Spleen (tissue), 11 donors: ENCODE measurements around the gene SMIM3. TPM values are rescaled to one million over a fixed set of nuclear protein-coding genes. Genes with fewer than 3 reads are reported as not detected.

ENCODE experiments used
- DNase-seq: peaks from one replicate; pipeline ENCODE4 v3.0.0-alpha.2; 2020
- H3K27ac ChIP-seq, 8 donors: fragments of 200-600 bp; sonication (generic) in 7 of 8; 1 replicate in 4 of 8; 2 replicates in 4 of 8; pipeline versions ENCODE4 v1.5.0 to v1.8.0; 2016 to 2021; ENCODE audit warnings: inconsistent platforms in 4 of 8, mild to moderate bottlenecking in 4 of 8, moderate library complexity in 1 of 8
- H3K27me3 ChIP-seq, 7 donors: fragments of 200-600 bp; sonication (generic) in 6 of 7; replicated peaks in 1 of 7; 1 replicate in 4 of 7; 2 replicates in 3 of 7; pipeline versions ENCODE4 v1.5.0 to v1.8.0; 2016 to 2021; ENCODE audit warnings: inconsistent platforms in 3 of 7, mild to moderate bottlenecking in 1 of 7
- H3K36me3 ChIP-seq, 6 donors: fragments of 200-600 bp; sonication (generic) in 5 of 6; 1 replicate in 4 of 6; 2 replicates in 2 of 6; pipeline versions ENCODE4 v1.5.0 to v1.8.0; 2016 to 2021; ENCODE audit warnings: inconsistent platforms in 2 of 6
- H3K4me1 ChIP-seq, 6 donors: fragments of 200-600 bp; sonication (generic) in 5 of 6; 1 replicate in 3 of 6; 2 replicates in 3 of 6; pipeline versions ENCODE4 v1.5.0 to v1.8.0; 2016 to 2021; ENCODE audit warnings: inconsistent platforms in 3 of 6
- H3K4me3 ChIP-seq, 8 donors: fragments of 200-600 bp; sonication (generic) in 7 of 8; 1 replicate in 4 of 8; 2 replicates in 4 of 8; pipeline versions ENCODE4 v1.5.0 to v1.8.0; 2016 to 2021; ENCODE audit warnings: inconsistent platforms in 4 of 8, mild to moderate bottlenecking in 4 of 8, moderate library complexity in 2 of 8
- H3K9me3 ChIP-seq, 8 donors: fragments of 200-600 bp; sonication (generic) in 7 of 8; 1 replicate in 4 of 8; 2 replicates in 4 of 8; pipeline versions ENCODE4 v1.5.0 to v1.8.0; 2016 to 2021; ENCODE audit warnings: inconsistent platforms in 4 of 8
- CTCF ChIP-seq, 11 experiments: fragments of 200-600 bp in 7 of 11; fragments of 450-650 bp in 4 of 11; sonication (generic) in 4 of 11; IDR thresholded peaks in 8 of 11; conservative IDR thresholded peaks in 3 of 11; 1 replicate in 7 of 11; 2 replicates in 4 of 11; pipeline versions ENCODE4 v1.4.0 to v1.8.0; 2016 to 2021; ENCODE audit warnings: antibody characterized with exemption in 11 of 11, inconsistent platforms in 4 of 11, mild to moderate bottlenecking in 1 of 11
- POLR2A ChIP-seq, 3 donors: fragments of 450-650 bp; IDR thresholded peaks; one replicate each; pipeline ENCODE4 v1.5.1; 2017; ENCODE audit warnings: antibody characterized with exemption in 3 of 3, mild to moderate bottlenecking in 1 of 3
- POLR2AphosphoS5 ChIP-seq, 3 donors: sonication (generic); formaldehyde crosslinking; IDR thresholded peaks; one replicate each; pipeline ENCODE4 v1.5.1; 2017; ENCODE audit warnings: antibody characterized with exemption in 3 of 3
- WGBS, 5 donors: extraction: QIAGEN DNeasy Blood & Tissue Kit in 3 of 5; methylation state at CpG; one replicate each; pipeline versions ENCODE4 v1.1.5 to v1.1.7; 2013 to 2018; 5-methylcytosine and 5-hydroxymethylcytosine counted together
- intact Hi-C: fragments of 100-400 bp; cut with DNase I; formaldehyde crosslinking; loops from one replicate; pipeline ENCODE4 v1.15.0; 2023; ENCODE audit warnings: low total_unique reads
- polyA plus RNA-seq, 3 donors: library from polyadenylated mRNA; stranded (reverse); fragments of 200-250 nt; gene quantifications; one replicate each; pipeline ENCODE4 v1.2.1, GENCODE V29; 2013
- total RNA-seq, 7 donors: library from RNA; depleted of rRNA in 3 of 7; stranded (reverse); fragments of >200 nt in 3 of 7; fragmentation: NEBNext Ultra II Directional in 4 of 7; extraction: Animal tissue kit (Norgen Biotek cat#: 25700) in 4 of 7; gene quantifications; one replicate each; pipeline versions ENCODE4 v1.1.0 to v1.2.1, GENCODE V29; 2016 to 2021
- donor health status: healthy with polysubstance abuse.
- donor health status: DM: no; HTN: no; CAD: no; lungs with moderate emphysema.
- donor health status: DM: no; HTN: no; CAD: no.
- donor health status: Bipolar disorder and iron deficiency.
- donor health status: healthy.
- donor health status: DM: no; HTN: no; CAD: no.
- donor health status: DM: yes; HTN: yes; CAD: no.

Gene SMIM3
- total and polyA plus RNA-seq, 10 donors, result 8.8 to 59.7 (median 24.5) TPM

GRCh38 chr5:150762211-150762610 lies 16.3 kb upstream of the SMIM3 start:
- H3K27ac ChIP-seq, result peak overlapping the region in 6 of 8 donors; percentile 72 to 90 (median 80)
- no peak for TF ChIP-seq CTCF (IDR thresholded peaks at IDR 0.05 in 8 of 11, conservative IDR thresholded peaks at IDR 0.05 in 3 of 11)
- TF ChIP-seq POLR2A (IDR thresholded peaks at IDR 0.05), result no peak
- TF ChIP-seq POLR2AphosphoS5 (IDR thresholded peaks at IDR 0.05), result no peak
- peaks cover 0 to 4% (median 0%) of the 10 kb centered on the region in 8 donors for H3K9me3 ChIP-seq
- H3K4me1 ChIP-seq, result peaks cover 7 to 71% (median 16%) of the 10 kb centered on the region in 6 donors
- H3K27me3 ChIP-seq, result no peaks in the 10 kb centered on the region
- H3K36me3 ChIP-seq, result no peaks in the 10 kb centered on the region
- no peak for DNase-seq
- intact Hi-C loops, result no loop called here
- H3K4me3 ChIP-seq, result peak overlapping the region in 1 of 8 donors; percentile 26
- 57 to 82% (median 77%) methylated on average over 5 of the region's 5 CpGs for WGBS, 5 donors

GRCh38 chr5:150763023-150763769 lies 15.4 kb upstream of the SMIM3 start:
- TF ChIP-seq POLR2AphosphoS5 (IDR thresholded peaks at IDR 0.05), result peak in 1 of 3 donors; percentile 71
- TF ChIP-seq CTCF (IDR thresholded peaks at IDR 0.05 in 8 of 11, conservative IDR thresholded peaks at IDR 0.05 in 3 of 11), result no peak
- Histone ChIP-seq H3K27ac (peak overlapping the region in 7 of 8 donors; percentile 63 to 90 (median 79)), H3K36me3 (no peaks in the 10 kb centered on the region), H3K4me1 (peaks cover 0 to 61% (median 7%) of the 10 kb centered on the region in 6 donors), H3K27me3 (no peaks in the 10 kb centered on the region), H3K4me3 (peak overlapping the region in 1 of 8 donors; percentile 26), H3K9me3 (peaks cover 0 to 4% (median 0%) of the 10 kb centered on the region in 8 donors)
- DNase-seq, result no peak
- WGBS, 5 donors, result 25 to 38% (median 37%) methylated on average over 7 of the region's 7 CpGs
- intact Hi-C loops, result no loop called here

- H3K36me3 ChIP-seq, result no peaks in the 10 kb centered on the region
- H3K4me3 ChIP-seq, result no peak overlapping the region
- WGBS, 5 donors, result 22 to 43% (median 39%) methylated on average over 2 of the region's 2 CpGs
- TF ChIP-seq POLR2AphosphoS5 (IDR thresholded peaks at IDR 0.05) (no peak), POLR2A (IDR thresholded peaks at IDR 0.05) (no peak), CTCF (IDR thresholded peaks at IDR 0.05 in 8 of 11, conservative IDR thresholded peaks at IDR 0.05 in 3 of 11) (no peak)
- intact Hi-C loops, result no loop called here
- peaks cover 0 to 4% (median 0%) of the 10 kb centered on the region in 8 donors for H3K9me3 ChIP-seq
- peak overlapping the region in 7 of 8 donors; percentile 16 to 90 (median 79) for H3K27ac ChIP-seq
- DNase-seq, result no peak
- H3K4me1 ChIP-seq, result peaks cover 0 to 53% (median 2%) of the 10 kb centered on the region in 6 donors
- H3K27me3 ChIP-seq, result no peaks in the 10 kb centered on the region
Measured at GRCh38 chr5:150764530-150764929, 14.0 kb upstream of the SMIM3 start.

GRCh38 chr5:150765011-150765798 lies 13.4 kb upstream of the SMIM3 start:
- Histone ChIP-seq H3K36me3 (no peaks in the 10 kb centered on the region), H3K27ac (peak overlapping the region in 7 of 8 donors; percentile 16 to 90 (median 79)), H3K4me1 (peaks cover 0 to 49% (median 0%) of the 10 kb centered on the region in 6 donors), H3K4me3 (no peak overlapping the region), H3K27me3 (no peaks in the 10 kb centered on the region), H3K9me3 (peaks cover 0 to 4% (median 0%) of the 10 kb centered on the region in 8 donors)
- 56 to 75% (median 64%) methylated on average over 2 of the region's 2 CpGs for WGBS, 5 donors
- intact Hi-C loops, result no loop called here
- no peak for DNase-seq
- no peak for TF ChIP-seq POLR2AphosphoS5 (IDR thresholded peaks at IDR 0.05)
- TF ChIP-seq POLR2A (IDR thresholded peaks at IDR 0.05), result no peak
- no peak for TF ChIP-seq CTCF (IDR thresholded peaks at IDR 0.05 in 8 of 11, conservative IDR thresholded peaks at IDR 0.05 in 3 of 11)
